HUES48 (cell line): ENCODE results near the gene ABLIM2.

ENCODE experiments used
- H3K27ac ChIP-seq: one replicate; pipeline ENCODE4 v1.7.0; 2013; ENCODE audit warnings: low read depth, low read length, inconsistent platforms
- H3K27me3 ChIP-seq: 2 replicates; pipeline ENCODE4 v1.6.1; 2013; ENCODE audit warnings: mild to moderate bottlenecking, low read length; ENCODE audit not compliant: control insufficient read depth, insufficient read depth
- H3K36me3 ChIP-seq: 2 replicates; pipeline ENCODE4 v1.6.1; 2013; ENCODE audit warnings: low read length; ENCODE audit not compliant: control insufficient read depth, insufficient read depth
- H3K4me1 ChIP-seq: 2 replicates; pipeline ENCODE4 v1.6.1; 2013; ENCODE audit warnings: mild to moderate bottlenecking, low read length; ENCODE audit not compliant: control insufficient read depth, insufficient read depth
- H3K4me3 ChIP-seq: 2 replicates; pipeline ENCODE4 v1.5.1; 2013; ENCODE audit warnings: mild to moderate bottlenecking, low read depth, low read length
- H3K9ac ChIP-seq: 2 replicates; pipeline ENCODE4 v1.6.1; 2013; ENCODE audit warnings: mild to moderate bottlenecking, low read depth, low read length, moderate library complexity
- H3K9me3 ChIP-seq: 2 replicates; pipeline ENCODE4 v1.6.1; 2013; ENCODE audit warnings: low read length; ENCODE audit not compliant: control insufficient read depth, insufficient read depth

The ABLIM2 gene

DNA sequence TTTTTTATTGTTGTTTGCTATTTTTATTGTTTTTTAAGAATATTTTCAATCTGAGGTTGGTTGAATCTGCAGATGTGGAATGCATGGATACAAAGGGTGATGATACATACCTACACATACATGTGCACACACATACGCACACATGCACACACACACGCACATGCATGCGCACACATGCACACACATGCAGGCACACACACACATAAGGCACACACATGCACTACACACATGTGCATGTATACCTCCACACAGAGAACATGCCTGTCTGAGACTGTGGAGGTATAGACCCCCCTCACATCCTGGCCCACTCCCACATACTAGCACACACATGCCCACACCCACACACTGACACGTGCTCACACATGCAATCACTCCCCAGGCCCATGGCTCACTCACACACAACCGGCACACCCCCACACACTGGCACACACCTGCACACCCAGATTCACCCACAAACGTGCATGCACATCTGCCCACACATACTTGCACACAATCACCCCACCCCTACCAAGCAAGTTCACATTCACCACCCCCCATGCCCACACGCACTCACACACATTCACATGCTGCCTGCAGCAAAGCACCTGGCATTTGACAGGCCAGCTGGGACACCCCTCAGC is 121.4 kb downstream of the ABLIM2 start:
- H3K27ac ChIP-seq: no peak overlapping the region
- H3K27me3 ChIP-seq: no peaks in the 10 kb centered on the region
- no peaks in the 10 kb centered on the region for H3K36me3 ChIP-seq
- no peak overlapping the region for H3K9ac ChIP-seq
- H3K4me3 ChIP-seq: no peak overlapping the region
- no peaks in the 10 kb centered on the region for H3K9me3 ChIP-seq
- H3K4me1 ChIP-seq: no peaks in the 10 kb centered on the region

- Histone ChIP-seq H3K9me3 (no peaks in the 10 kb centered on the region), H3K27me3 (no peaks in the 10 kb centered on the region), H3K9ac (no peak overlapping the region), H3K4me3 (no peak overlapping the region), H3K36me3 (no peaks in the 10 kb centered on the region), H3K4me1 (no peaks in the 10 kb centered on the region), H3K27ac (no peak overlapping the region)
These were observed 123.2 kb downstream of the ABLIM2 start for GRCh38 chr4:8035371-8035780.

DNA sequence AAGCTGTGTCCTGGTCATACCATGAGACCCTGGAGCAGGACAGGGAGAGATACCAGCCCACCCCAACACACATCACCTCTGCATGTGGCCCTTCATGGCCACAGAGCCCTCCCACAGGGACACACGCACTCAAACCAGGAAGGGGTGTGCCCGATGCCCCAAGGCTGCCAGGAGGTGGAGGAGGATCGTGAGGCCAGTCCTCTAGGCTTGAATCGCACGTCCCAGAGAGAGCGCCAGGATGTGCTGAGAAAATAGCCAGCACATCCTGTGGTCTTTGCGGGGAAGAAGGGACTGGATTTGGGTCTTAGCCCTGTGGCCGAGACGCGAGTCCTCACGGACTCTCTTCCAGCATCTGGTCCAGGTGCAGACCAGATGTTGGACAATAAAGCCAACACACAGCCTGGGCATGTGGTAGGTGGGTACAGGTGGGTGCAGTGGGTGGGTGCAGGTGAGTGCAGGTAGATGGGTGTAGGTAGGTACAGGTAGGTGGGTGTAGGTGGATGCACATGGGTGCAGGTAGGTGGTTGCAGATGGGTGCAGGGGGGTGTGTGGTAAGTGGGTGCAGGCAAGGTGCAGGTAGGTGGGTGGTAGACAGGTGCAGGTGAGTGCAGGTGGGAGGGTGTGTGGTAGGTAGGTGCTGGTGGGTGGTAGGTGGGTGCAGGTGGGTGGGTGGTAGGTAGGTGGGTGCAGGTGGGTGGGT is 124.6 kb downstream of the ABLIM2 start:
- H3K27ac ChIP-seq: no peak overlapping the region
- no peaks in the 10 kb centered on the region for H3K9me3 ChIP-seq
- no peak overlapping the region for H3K9ac ChIP-seq
- no peaks in the 10 kb centered on the region for H3K36me3 ChIP-seq
- no peaks in the 10 kb centered on the region for H3K27me3 ChIP-seq
- no peaks in the 10 kb centered on the region for H3K4me1 ChIP-seq
- H3K4me3 ChIP-seq: no peak overlapping the region

GRCh38 chr4:8033067-8033755 is 125.4 kb downstream of the ABLIM2 start:
- Histone ChIP-seq H3K4me3 (no peak overlapping the region), H3K4me1 (no peaks in the 10 kb centered on the region), H3K9me3 (no peaks in the 10 kb centered on the region)

DNA sequence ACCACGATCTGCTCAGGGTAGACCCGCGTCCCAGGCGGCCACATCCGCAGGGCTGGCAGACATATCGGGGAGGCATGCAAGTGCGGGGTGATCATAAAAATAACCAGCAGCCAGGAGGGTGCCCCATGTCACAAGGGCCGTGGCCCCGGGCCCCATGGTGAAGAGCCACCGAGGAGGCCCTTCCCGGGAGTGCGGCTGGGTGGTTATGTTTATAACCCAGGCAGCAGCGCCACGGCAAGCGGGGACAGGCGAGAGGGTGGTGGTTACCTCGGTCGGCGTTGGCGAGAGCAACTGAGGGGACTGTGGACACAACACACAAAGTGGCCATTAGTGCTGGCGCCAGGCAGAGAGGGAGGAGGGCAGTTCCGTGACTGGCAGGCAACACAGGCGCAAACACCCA is 126.2 kb downstream of the ABLIM2 start:
- no peak overlapping the region for H3K9ac ChIP-seq
- no peak overlapping the region for H3K27ac ChIP-seq
- H3K9me3 ChIP-seq: no peaks in the 10 kb centered on the region
- H3K36me3 ChIP-seq: no peaks in the 10 kb centered on the region
- no peaks in the 10 kb centered on the region for H3K27me3 ChIP-seq
- no peak overlapping the region for H3K4me3 ChIP-seq
- H3K4me1 ChIP-seq: no peaks in the 10 kb centered on the region

More at GRCh38 chr4:8033067-8033755, 125.4 kb downstream of the ABLIM2 start:
- H3K9ac ChIP-seq: no peak overlapping the region
- no peaks in the 10 kb centered on the region for H3K36me3 ChIP-seq
- no peak overlapping the region for H3K27ac ChIP-seq
- no peaks in the 10 kb centered on the region for H3K27me3 ChIP-seq

DNA sequence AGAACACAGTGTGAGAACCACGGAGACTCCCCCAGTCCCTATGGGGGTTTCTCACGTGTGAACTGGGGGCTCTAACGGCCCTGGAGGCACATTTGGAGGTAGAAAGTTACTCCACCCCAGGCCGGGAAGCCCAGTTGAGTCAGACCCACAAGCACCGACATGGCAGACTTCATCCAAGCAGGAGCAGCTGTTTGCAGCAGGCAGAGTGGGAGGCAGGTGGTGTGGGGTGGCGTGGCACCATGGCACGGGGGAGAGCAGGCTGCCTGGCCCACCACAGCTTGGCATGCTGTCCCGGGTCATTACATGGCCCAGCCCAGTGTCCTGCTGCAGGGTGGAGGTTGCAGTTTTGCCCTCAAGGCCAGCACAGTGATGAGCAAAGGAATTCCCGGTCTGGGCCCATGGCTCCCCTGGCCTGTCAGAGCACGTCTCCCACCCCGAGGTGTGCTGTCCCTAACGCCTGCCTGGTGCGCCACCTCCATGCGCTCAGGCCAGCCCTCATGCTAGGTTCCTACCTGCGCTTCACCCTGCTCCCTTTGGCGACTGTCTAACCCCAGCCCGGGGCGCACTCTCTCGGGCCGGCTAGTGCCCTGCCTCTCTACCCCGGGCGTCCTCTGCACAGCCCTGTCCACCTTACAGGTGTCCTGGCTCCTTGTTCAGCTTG is 128.4 kb downstream of the ABLIM2 start:
- no peak overlapping the region for H3K9ac ChIP-seq
- H3K36me3 ChIP-seq: no peaks in the 10 kb centered on the region
- no peak overlapping the region for H3K4me3 ChIP-seq
- H3K27ac ChIP-seq: no peak overlapping the region
- no peaks in the 10 kb centered on the region for H3K4me1 ChIP-seq
- no peaks in the 10 kb centered on the region for H3K9me3 ChIP-seq
- no peaks in the 10 kb centered on the region for H3K27me3 ChIP-seq

DNA sequence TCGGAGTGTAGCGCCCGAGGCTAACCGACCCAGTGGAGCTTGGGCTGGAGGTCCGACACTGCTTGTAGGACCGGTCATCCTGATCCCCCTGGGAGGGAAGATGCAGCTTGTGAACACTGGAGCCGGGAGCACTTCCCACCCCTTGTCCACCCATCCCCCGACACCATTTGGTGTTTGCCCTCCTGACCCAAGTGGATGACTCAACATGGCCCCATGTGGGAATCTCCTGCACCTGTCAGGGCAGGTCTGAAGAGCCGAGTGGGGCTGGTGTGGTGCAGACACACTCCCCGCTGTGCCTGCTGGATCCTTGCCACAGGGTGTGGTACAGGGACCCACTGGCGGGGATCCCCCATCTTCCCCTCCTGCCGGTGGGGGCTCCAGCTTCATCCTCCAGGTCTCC is 128.9 kb downstream of the ABLIM2 start:
- no peaks in the 10 kb centered on the region for H3K27me3 ChIP-seq
- H3K9me3 ChIP-seq: no peaks in the 10 kb centered on the region
- no peaks in the 10 kb centered on the region for H3K36me3 ChIP-seq
- no peak overlapping the region for H3K9ac ChIP-seq
- no peaks in the 10 kb centered on the region for H3K4me1 ChIP-seq
- no peak overlapping the region for H3K4me3 ChIP-seq
- H3K27ac ChIP-seq: no peak overlapping the region

GRCh38 chr4:8028884-8029568 is 129.6 kb downstream of the ABLIM2 start:
- H3K4me1 ChIP-seq: no peaks in the 10 kb centered on the region
- no peaks in the 10 kb centered on the region for H3K27me3 ChIP-seq
- H3K9me3 ChIP-seq: no peaks in the 10 kb centered on the region
- no peak overlapping the region for H3K9ac ChIP-seq
- no peaks in the 10 kb centered on the region for H3K36me3 ChIP-seq
- H3K4me3 ChIP-seq: no peak overlapping the region
- H3K27ac ChIP-seq: no peak overlapping the region

GRCh38 chr4:8028368-8028767 is 130.2 kb downstream of the ABLIM2 start:
- Histone ChIP-seq H3K4me3 (no peak overlapping the region), H3K9ac (no peak overlapping the region), H3K9me3 (no peaks in the 10 kb centered on the region), H3K27ac (no peak overlapping the region), H3K27me3 (no peaks in the 10 kb centered on the region), H3K4me1 (no peaks in the 10 kb centered on the region), H3K36me3 (no peaks in the 10 kb centered on the region)

- Histone ChIP-seq H3K36me3 (no peaks in the 10 kb centered on the region), H3K27ac (no peak overlapping the region), H3K27me3 (no peaks in the 10 kb centered on the region), H3K9me3 (no peaks in the 10 kb centered on the region), H3K4me3 (no peak overlapping the region), H3K4me1 (no peaks in the 10 kb centered on the region), H3K9ac (no peak overlapping the region)
These were observed 132.2 kb downstream of the ABLIM2 start for GRCh38 chr4:8026453-8026852.
